ENCODE data around the gene PLA2G2C. TPM values are rescaled to one million over a fixed set of nuclear protein-coding genes. Genes with fewer than 3 reads are reported as not detected.
"Not testable (repeated sequence)": the region's sequence is repeated elsewhere in the genome, so short reads cannot be mapped to it uniquely, and the experiment has no call there.

PLA2G2C gene
- total RNA-seq, 2 donors from 2014 or later, result 0.27 TPM; not detected in 1

- no peak overlapping the region for H3K9ac ChIP-seq (ENCODE audit: low read depth in 2 of 2, low read length in 2 of 2)
- H3K4me1 ChIP-seq, result no peaks in the 10 kb centered on the region
- DNase-seq, result no peak
- no peak overlapping the region for H3K4me3 ChIP-seq
- no peak overlapping the region for H3K27ac ChIP-seq
- intact Hi-C loops (cut with DNase I), result no loop called here
- no peaks in the 10 kb centered on the region for H3K9me3 ChIP-seq
- TF ChIP-seq CTCF (IDR thresholded peaks at IDR 0.05), result no peak
- H3K36me3 ChIP-seq, result no peaks in the 10 kb centered on the region
- H3K27me3 ChIP-seq, result no peaks in the 10 kb centered on the region
Observed at GRCh38 chr1:20136249-20136648, 50.1 kb downstream of the PLA2G2C start.

GRCh38 chr1:20134995-20135394 lies 51.3 kb downstream of the PLA2G2C start:
- no peak overlapping the region for H3K4me3 ChIP-seq
- no peak overlapping the region for H3K9ac ChIP-seq (ENCODE audit: low read depth in 2 of 2, low read length in 2 of 2)
- TF ChIP-seq CTCF (IDR thresholded peaks at IDR 0.05), result no peak
- intact Hi-C loops (cut with DNase I), result no loop called here
- DNase-seq, result no peak
- no peaks in the 10 kb centered on the region for H3K4me1 ChIP-seq
- H3K27me3 ChIP-seq, result no peaks in the 10 kb centered on the region
- no peaks in the 10 kb centered on the region for H3K36me3 ChIP-seq
- no peak overlapping the region for H3K27ac ChIP-seq
- no peaks in the 10 kb centered on the region for H3K9me3 ChIP-seq

GRCh38 chr1:20130518-20130917 lies 55.8 kb downstream of the PLA2G2C start:
- H3K4me3 ChIP-seq; H3K27ac ChIP-seq; H3K9ac ChIP-seq (ENCODE audit: low read depth in 2 of 2, low read length in 2 of 2); H3K36me3 ChIP-seq; DNase-seq; H3K4me1 ChIP-seq; H3K27me3 ChIP-seq; intact Hi-C loops (cut with DNase I); H3K9me3 ChIP-seq: not testable (repeated sequence)

GRCh38 chr1:20126806-20127440 lies 59.4 kb downstream of the PLA2G2C start:
- Histone ChIP-seq H3K27ac (no peak overlapping the region), H3K9ac (ENCODE audit: low read depth in 2 of 2, low read length in 2 of 2) (no peak overlapping the region), H3K9me3 (no peaks in the 10 kb centered on the region), H3K4me1 (peaks cover 4% of the 10 kb centered on the region), H3K36me3 (no peaks in the 10 kb centered on the region), H3K27me3 (no peaks in the 10 kb centered on the region), H3K4me3 (no peak overlapping the region)
- no peak for TF ChIP-seq CTCF (IDR thresholded peaks at IDR 0.05)
- DNase-seq, result no peak
- intact Hi-C loops (cut with DNase I), result no loop called here

- Histone ChIP-seq H3K27ac (no peak overlapping the region), H3K9me3 (no peaks in the 10 kb centered on the region), H3K36me3 (no peaks in the 10 kb centered on the region), H3K9ac (ENCODE audit: low read depth in 2 of 2, low read length in 2 of 2) (no peak overlapping the region), H3K27me3 (no peaks in the 10 kb centered on the region), H3K4me1 (peaks cover 4% of the 10 kb centered on the region), H3K4me3 (no peak overlapping the region)
- intact Hi-C loops (cut with DNase I), result no loop called here
- TF ChIP-seq CTCF (IDR thresholded peaks at IDR 0.05), result no peak
- DNase-seq, result no peak
Observed at GRCh38 chr1:20126041-20126805, 60.1 kb downstream of the PLA2G2C start.

- no peak for DNase-seq
- H3K4me3 ChIP-seq, result no peak overlapping the region
- H3K27me3 ChIP-seq, result no peaks in the 10 kb centered on the region
- no peak overlapping the region for H3K9ac ChIP-seq (ENCODE audit: low read depth in 2 of 2, low read length in 2 of 2)
- H3K27ac ChIP-seq, result no peak overlapping the region
- no peak for TF ChIP-seq CTCF (IDR thresholded peaks at IDR 0.05)
- H3K9me3 ChIP-seq, result no peaks in the 10 kb centered on the region
- intact Hi-C loops (cut with DNase I), result no loop called here
- H3K36me3 ChIP-seq, result no peaks in the 10 kb centered on the region
- H3K4me1 ChIP-seq, result peaks cover 4% of the 10 kb centered on the region
Observed at GRCh38 chr1:20125100-20125499, 61.2 kb downstream of the PLA2G2C start.

Measured in colonic mucosa (tissue), 4 donors.